K562 (cell line): ENCODE data around the gene HLA-DQB1.

ENCODE experiments used
- CREM ChIP-seq: IDR thresholded peaks from 2 replicates; pipeline ENCODE4 v1.6.1; 2014; ENCODE audit warnings: antibody characterized with exemption, low read depth
- GTF2A2 ChIP-seq: IDR thresholded peaks from 2 replicates; pipeline ENCODE4 v1.6.1; 2016; ENCODE audit warnings: mild to moderate bottlenecking, missing genetic modification characterization, missing compliant biosample characterization
- NFYB ChIP-seq: IDR thresholded peaks from 2 replicates; pipeline ENCODE4 v1.6.1; 2011; ENCODE audit warnings: mild to moderate bottlenecking, moderate library complexity; ENCODE audit not compliant: insufficient read length; ENCODE audit errors: extremely low read depth
- POLR2A ChIP-seq: fragments of 450-650 bp; conservative IDR thresholded peaks from 2 replicates; pipeline ENCODE4 v1.6.1; 2016
- SIN3A ChIP-seq, 2 experiments: fragments of 150-350 bp in 1 of 2; IDR thresholded peaks; 2 replicates each; pipeline ENCODE4 v1.6.1; 2011 to 2016; ENCODE audit warnings: borderline replicate concordance in 2 of 2, low read depth in 2 of 2, low read length in 2 of 2, mild to moderate bottlenecking in 2 of 2, moderate library complexity in 2 of 2; ENCODE audit not compliant: control insufficient read depth in 1 of 2
- TF ChIP-seq, protein P1 (sequence below): fragments of 450-650 bp; formaldehyde crosslinking; IDR thresholded peaks from 2 replicates; pipeline ENCODE4 v1.4.0; 2022; ENCODE audit warnings: missing genetic modification characterization
- TF ChIP-seq, protein P2 (sequence below): fragments of 450-650 bp; formaldehyde crosslinking; IDR thresholded peaks from 2 replicates; pipeline ENCODE4 v1.4.0; 2020; ENCODE audit warnings: mild to moderate bottlenecking, mixed read lengths
- TF ChIP-seq, protein P3 (sequence below): fragments of 250-450 bp; sonication (Bioruptor Pico); IDR thresholded peaks from 2 replicates; pipeline ENCODE4 v1.4.0; 2020; ENCODE audit warnings: mild to moderate bottlenecking, moderate library complexity

DNA sequence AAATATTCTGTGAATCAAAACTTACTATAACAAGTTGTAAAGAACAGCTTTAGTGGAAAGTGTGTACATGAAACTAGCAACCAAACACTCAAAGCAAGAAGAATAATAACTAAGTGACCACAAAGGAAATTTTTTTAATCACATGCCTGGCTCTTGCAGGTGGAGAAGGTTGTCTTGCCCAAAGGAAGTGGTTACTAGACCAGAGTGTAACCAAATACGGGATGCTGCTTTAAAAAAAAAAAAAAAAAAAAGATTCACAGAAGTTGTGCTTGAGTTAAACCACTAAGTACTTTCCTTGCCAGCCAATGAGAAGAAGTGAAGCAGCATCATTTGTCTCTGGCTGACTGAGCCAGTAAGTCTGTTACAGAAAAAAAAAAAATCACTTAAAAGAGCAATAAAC lies 19.1 kb upstream of the HLA-DQB1 start:
- no peak for TF ChIP-seq NFYB
- TF ChIP-seq, protein P1, sequence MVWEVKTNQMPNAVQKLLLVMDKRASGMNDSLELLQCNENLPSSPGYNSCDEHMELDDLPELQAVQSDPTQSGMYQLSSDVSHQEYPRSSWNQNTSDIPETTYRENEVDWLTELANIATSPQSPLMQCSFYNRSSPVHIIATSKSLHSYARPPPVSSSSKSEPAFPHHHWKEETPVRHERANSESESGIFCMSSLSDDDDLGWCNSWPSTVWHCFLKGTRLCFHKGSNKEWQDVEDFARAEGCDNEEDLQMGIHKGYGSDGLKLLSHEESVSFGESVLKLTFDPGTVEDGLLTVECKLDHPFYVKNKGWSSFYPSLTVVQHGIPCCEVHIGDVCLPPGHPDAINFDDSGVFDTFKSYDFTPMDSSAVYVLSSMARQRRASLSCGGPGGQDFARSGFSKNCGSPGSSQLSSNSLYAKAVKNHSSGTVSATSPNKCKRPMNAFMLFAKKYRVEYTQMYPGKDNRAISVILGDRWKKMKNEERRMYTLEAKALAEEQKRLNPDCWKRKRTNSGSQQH: no peak
- no peak for TF ChIP-seq GTF2A2
- no peak for TF ChIP-seq SIN3A (IDR thresholded peaks at IDR 0.05; ENCODE audit: borderline replicate concordance in 2 of 2, control insufficient read depth in 1 of 2, low read depth in 2 of 2, low read length in 2 of 2)
- TF ChIP-seq, protein P2, sequence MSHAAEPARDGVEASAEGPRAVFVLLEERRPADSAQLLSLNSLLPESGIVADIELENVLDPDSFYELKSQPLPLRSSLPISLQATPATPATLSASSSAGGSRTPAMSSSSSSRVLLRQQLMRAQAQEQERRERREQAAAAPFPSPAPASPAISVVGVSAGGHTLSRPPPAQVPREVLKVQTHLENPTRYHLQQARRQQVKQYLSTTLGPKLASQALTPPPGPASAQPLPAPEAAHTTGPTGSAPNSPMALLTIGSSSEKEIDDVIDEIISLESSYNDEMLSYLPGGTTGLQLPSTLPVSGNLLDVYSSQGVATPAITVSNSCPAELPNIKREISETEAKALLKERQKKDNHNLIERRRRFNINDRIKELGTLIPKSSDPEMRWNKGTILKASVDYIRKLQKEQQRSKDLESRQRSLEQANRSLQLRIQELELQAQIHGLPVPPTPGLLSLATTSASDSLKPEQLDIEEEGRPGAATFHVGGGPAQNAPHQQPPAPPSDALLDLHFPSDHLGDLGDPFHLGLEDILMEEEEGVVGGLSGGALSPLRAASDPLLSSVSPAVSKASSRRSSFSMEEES (CRISPR knock-in tag): no peak
- TF ChIP-seq, protein P3, sequence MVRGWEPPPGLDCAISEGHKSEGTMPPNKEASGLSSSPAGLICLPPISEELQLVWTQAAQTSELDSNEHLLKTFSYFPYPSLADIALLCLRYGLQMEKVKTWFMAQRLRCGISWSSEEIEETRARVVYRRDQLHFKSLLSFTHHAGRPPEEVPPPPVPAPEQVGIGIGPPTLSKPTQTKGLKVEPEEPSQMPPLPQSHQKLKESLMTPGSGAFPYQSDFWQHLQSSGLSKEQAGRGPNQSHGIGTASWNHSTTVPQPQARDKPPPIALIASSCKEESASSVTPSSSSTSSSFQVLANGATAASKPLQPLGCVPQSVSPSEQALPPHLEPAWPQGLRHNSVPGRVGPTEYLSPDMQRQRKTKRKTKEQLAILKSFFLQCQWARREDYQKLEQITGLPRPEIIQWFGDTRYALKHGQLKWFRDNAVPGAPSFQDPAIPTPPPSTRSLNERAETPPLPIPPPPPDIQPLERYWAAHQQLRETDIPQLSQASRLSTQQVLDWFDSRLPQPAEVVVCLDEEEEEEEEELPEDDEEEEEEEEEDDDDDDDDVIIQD (CRISPR knock-in tag): no peak
- no peak for TF ChIP-seq POLR2A
- TF ChIP-seq CREM: no peak
